HG02678 (cell line): ENCODE data around the gene CEACAM4.
"Not testable (repeated sequence)": the region's sequence is repeated elsewhere in the genome, so short reads cannot be mapped to it uniquely, and the experiment has no call there.

ENCODE experiments used
- ATAC-seq: cut with Tn5 transposase; IDR thresholded peaks from one replicate; pipeline ENCODE4 v1.9.1; 2021; ENCODE audit warnings: mild to moderate bottlenecking, moderate library complexity; ENCODE audit not compliant: unreplicated experiment

The CEACAM4 gene

DNA sequence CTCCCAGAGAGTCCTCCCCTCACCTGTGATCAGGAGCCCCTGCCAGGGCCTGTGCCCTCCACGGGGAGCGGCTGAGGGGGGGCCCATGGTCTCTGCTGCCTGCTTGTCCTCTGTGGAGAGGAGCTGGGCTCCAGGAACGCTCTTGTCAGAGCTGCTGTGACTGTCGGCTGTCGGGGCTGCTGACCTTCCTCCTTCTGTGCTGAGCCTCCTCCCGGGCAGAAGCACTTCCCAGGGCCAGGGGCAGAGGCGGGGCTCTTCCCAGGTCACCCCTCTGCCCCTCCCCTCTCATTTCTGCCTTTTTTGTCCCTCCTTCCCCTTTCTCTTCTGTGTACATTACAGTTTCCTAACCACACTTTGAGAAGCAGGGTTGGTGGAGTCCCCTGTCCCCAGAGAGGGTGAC, at the start of gene CEACAM4:
TSS of gene CEACAM4 (minus strand) at position 198 of the 400 bp plus-strand sequence. CDS start at position 87, 111 bp downstream.
- ATAC-seq, result no peak

- ATAC-seq, result no peak
Observed at GRCh38 chr19:41671486-41671885, 44.6 kb upstream of the CEACAM4 start.

- ATAC-seq, result no peak
Observed at GRCh38 chr19:41670755-41671154, 43.9 kb upstream of the CEACAM4 start.

- ATAC-seq, result no peak
Observed at GRCh38 chr19:41668315-41668714, 41.4 kb upstream of the CEACAM4 start.

DNA sequence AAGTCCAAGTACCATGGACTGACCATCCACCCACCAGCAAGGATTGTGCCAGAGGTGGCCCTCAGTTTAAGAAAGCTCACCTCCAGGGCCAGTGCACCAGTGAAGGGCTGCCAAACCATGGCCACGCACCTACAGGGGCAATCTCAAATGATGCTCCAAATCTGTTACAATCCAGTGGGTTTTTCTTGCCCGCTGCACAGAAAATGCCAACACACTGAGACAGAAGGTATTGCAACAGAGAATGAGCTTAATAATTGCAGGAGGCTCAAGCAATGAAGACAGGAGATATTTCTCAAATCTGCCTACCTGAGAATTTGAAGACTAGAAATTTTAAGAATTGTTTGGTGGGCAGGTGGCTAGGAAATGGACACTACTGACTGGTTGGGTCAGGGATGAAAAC, 39.2 kb upstream of the CEACAM4 start:
- ATAC-seq, result no peak

DNA sequence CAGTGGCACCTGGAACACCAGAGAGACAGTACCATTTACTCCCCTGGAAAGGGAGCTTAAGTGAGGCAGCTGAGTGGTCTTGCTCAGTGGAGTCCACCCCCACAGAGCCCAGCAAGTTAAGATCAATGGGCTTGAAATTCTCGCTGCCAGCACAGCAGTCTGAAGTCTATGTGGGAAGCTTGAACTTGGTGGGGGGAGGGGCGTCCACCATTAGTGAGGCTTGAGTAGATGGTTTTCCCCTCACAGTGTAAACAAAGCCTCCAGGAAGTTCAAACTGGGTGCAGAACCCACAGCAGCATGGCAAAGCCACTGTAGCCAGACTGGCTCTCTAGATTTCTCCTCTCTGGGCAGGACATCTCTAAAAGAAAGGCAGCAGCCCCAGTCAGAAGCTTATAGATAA, 30.3 kb upstream of the CEACAM4 start:
- no peak for ATAC-seq

DNA sequence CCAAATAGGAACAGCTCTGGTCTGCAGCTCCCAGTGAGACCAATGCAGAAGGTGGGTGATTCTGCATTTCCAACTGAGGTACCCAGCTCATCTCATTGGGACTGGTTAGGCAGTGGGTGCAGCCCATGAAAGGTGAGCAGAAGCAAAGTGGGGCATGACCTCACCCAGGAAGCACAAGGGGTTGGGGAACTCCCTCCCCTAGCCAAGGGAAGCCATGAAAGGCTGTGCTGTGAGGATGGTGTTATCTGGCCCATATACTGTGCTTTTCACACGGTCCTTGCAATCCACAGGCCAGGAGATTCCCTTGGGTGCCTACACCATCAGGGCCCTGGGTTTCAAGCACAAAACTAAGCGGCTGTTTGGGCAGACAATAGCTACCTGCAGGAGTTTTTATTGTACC, 29.9 kb upstream of the CEACAM4 start:
- ATAC-seq, result not testable (repeated sequence)

DNA sequence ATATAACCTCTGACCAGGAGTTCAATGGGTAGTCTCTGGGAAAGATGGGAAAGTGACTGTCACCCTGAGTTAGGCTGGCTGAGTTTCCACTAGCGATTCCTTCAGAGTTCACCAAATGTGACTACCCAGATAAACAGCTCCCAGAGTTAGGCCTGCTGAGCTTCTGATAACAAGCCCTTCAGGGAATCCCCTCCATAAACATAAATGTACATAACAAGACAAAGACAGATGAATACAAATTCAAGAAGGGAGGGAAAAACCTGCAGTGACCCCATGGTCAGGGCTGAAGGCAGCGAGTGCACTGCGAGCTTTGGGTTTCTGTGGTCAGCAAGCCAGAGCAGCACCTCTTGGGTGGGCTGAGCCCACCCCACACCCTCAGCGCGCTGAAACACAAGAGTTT, 25.4 kb upstream of the CEACAM4 start:
- ATAC-seq, result no peak

DNA sequence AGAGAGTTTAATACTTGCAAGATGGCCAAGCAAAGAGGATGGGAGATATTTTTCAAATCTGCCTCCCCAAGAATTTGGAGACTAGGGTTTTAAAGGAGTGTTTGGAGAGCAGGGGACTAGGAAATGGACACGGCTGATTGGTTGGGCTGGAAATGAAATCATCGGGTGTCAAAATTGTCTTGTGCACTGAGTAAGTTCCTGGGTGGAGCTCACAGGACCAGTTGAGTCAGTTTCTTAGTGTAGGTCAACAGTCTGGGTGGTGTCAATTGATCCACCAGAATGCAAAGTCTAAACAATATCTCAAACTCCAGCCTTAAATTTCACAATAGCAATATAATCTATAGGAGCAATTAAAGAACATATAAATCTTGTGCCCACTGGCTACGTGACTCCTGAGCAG, 23.0 kb upstream of the CEACAM4 start:
- no peak for ATAC-seq

DNA sequence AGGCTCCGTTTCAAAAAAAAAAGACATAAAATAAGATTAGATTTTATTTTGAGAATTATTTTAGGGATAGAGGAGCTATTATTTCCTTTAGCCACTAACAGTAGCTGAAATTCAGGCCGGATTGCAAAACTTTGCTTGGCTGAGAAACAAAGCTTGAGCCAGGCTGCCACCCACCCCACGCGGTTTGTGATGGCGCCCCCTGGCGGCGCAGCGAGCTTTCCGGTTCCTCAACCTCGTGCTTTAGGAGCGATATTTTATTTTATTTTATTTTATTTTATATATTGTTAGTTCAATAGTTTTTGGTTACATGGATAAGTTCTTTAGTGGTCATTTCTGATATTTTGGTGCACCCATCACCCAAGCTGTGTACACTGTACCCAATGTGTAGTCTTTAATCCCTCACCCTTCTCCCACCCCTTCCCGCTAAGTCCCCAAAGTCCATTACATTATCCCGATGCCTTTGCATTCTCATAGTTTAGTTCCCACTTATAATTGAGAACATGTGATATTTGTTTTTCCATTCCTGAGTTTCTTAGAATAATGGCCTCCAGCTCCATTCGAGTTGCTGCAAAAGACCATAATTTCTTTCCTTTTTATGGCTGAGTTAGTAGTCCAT, 19.8 kb upstream of the CEACAM4 start:
- no peak for ATAC-seq

DNA sequence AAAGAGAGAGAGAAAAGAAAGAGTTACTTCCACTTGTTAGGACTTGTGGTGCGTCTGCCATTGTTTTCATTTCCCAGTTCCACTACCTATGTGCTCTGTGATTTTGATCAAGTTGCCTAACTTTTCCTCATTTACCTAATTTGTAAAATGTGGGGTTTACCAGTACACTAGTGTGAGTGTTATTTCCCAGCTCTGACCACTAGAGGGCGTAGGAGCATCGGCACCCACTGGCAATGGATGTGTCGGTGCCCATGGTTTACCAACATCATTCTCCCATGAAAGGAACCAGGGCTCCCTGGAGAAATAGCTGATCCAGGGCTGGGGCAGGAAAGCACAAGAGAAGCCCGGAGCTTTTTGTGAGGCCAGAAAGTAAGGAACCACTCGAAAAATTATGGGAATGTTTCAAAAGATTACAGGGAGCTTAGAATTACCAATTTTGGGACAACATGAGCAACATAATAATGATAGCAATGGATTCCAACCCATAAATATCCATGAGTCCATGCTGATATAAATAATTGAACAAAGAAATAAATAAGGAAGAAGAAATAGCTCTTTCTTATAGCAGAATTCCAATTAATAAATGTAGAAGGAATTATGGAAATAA, 15.1 kb upstream of the CEACAM4 start:
- no peak for ATAC-seq

- no peak for ATAC-seq
Observed at GRCh38 chr19:41638641-41639081, 11.8 kb upstream of the CEACAM4 start.

- ATAC-seq, result no peak
Observed at GRCh38 chr19:41637484-41637883, 10.6 kb upstream of the CEACAM4 start.

- ATAC-seq, result no peak
Observed at GRCh38 chr19:41627966-41628675, 1.2 kb upstream of the CEACAM4 start.

GRCh38 chr19:41626278-41626677, 596 bp downstream of the CEACAM4 start:
- no peak for ATAC-seq

- ATAC-seq, result no peak
Observed at GRCh38 chr19:41624937-41625336, 1.9 kb downstream of the CEACAM4 start.

DNA sequence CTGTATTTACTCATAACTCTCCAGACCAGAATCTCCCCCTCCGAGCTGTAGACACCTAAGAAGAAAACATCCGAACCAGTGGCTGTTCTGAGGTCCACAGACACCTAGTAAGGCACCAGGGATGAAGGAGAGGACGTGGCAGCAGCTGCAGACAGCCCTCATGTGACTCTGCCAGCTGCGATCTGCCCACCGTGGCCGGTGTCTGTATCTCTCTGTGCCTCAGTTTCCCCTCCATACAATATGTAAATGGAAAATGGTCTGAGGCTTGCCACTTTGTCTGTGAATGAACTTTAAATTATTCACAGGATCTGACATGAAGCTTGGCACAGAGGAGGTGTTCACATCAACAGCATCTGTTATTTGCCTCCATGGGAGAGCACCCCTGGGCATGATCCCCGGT, 2.4 kb downstream of the CEACAM4 start:
- no peak for ATAC-seq

- ATAC-seq, result no peak
Observed at GRCh38 chr19:41623360-41623759, 3.5 kb downstream of the CEACAM4 start.

DNA sequence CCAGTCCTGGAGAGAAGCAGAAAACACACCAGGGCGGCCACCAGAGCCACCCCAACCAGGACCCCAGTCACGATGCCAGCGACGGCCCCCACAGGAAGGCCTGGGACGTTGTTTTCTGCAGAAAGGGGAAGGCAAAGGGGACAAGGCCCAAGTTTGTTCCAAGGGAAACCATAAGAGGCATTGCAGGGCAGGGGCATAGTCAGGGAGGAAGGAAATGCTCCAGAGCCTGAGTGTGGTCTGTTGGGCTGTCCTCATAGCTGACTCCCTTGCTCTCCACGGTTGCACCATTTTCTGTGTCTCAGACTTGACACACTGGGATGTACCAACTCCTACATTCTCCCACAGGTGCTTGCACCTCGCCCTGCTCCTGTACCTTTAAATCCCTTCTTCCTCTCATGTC, 5.2 kb downstream of the CEACAM4 start:
- ATAC-seq, result no peak

GRCh38 chr19:41621226-41621625, 5.6 kb downstream of the CEACAM4 start:
- ATAC-seq, result no peak

GRCh38 chr19:41620171-41620570, 6.7 kb downstream of the CEACAM4 start:
- no peak for ATAC-seq

DNA sequence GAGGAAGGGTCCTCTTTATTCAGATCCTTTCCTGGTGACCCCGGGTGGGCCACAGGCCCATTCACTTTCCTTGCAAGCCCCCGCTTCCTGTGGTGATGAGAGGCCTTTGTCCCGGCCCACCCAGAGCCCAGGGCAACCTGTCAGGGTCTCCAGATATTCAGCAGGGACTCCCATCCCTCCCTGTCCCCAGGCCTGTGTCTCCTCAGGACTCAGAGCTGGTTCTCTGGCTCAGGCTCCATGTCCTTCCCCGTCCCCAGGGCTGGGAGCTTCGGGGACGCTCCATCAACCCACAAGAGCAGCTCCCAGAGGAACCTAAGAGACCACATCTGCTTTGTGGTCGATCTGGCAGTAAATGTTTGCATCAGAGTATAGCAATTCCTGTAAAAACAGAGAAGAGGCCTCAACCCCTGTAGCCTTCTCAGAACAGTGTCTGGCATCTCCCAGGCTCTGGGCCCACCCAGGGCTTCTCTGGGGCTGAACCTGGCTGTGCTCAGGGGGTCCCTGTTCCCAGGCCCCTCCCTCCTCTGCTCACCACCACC, 7.8 kb downstream of the CEACAM4 start:
- no peak for ATAC-seq
